Activated CD8-positive, alpha-beta T cell treated with anti-CD3 and anti-CD28 coated beads, Interleukin-2, amount 10 ng/mL, durations not matched to agents 7 days and 5 days (primary cell): ENCODE data around the gene AAK1. TPM values are rescaled to one million over a fixed set of nuclear protein-coding genes. Genes with fewer than 3 reads are reported as not detected.
"Not testable (repeated sequence)": the region's sequence is repeated elsewhere in the genome, so short reads cannot be mapped to it uniquely, and the experiment has no call there.

Experiments
- ATAC-seq: fragments of 150-1000 bp; cut with Tn5 transposase; one replicate; pipeline ENCODE4 v1.10.0; 2021; ENCODE audit warnings: moderate library complexity
- CTCF ChIA-PET: fragments of 350-600 bp; sonication (Branson Sonifier 250); formaldehyde crosslinking; loops from one replicate; lab custom pipeline; 2021; ENCODE audit warnings: antibody characterized with exemption; lab: Charles Lee
- POLR2A ChIA-PET: fragments of 350-600 bp; sonication (Branson Sonifier 250); formaldehyde crosslinking; loops from one replicate; lab custom pipeline; 2021; ENCODE audit warnings: antibody characterized with exemption; lab: Charles Lee
- DNase-seq: peaks from one replicate; pipeline ENCODE4 v3.0.0-alpha.2; 2020
- H3K27ac Mint-ChIP-seq: one replicate; pipeline ENCODE4 v1.8.0; 2021; ENCODE audit warnings: mild to moderate bottlenecking, mixed read lengths
- H3K27me3 Mint-ChIP-seq: one replicate; pipeline ENCODE4 v1.8.0; 2021; ENCODE audit warnings: low read depth, mixed read lengths
- H3K36me3 Mint-ChIP-seq: one replicate; pipeline ENCODE4 v1.8.0; 2021; ENCODE audit warnings: low read depth, mixed read lengths
- H3K4me1 Mint-ChIP-seq: one replicate; pipeline ENCODE4 v1.8.0; 2021; ENCODE audit warnings: low read depth, mixed read lengths
- H3K4me3 Mint-ChIP-seq: one replicate; pipeline ENCODE4 v1.8.0; 2021; ENCODE audit warnings: mild to moderate bottlenecking, mixed read lengths
- H3K9me3 Mint-ChIP-seq: one replicate; pipeline ENCODE4 v1.8.0; 2022; ENCODE audit warnings: mixed read lengths; ENCODE audit not compliant: insufficient read depth
- total RNA-seq, 2 experiments: library from RNA; stranded (reverse); gene quantifications; one replicate each; pipeline ENCODE4 v1.2.3, GENCODE V29; 2021

The AAK1 gene
- total RNA-seq, 2 experiments from 2014 or later = 105 to 107 TPM

GRCh38 chr2:69616755-69617154 is 26.8 kb downstream of the AAK1 start:
- POLR2A ChIA-PET = interaction anchor here (0.7 kb wide), 1 partner anchor 454 kb away, joined by 3 read pairs; no protein-coding TSS in a partner anchor

GRCh38 chr2:69615969-69616368 is 27.6 kb downstream of the AAK1 start:
- Mint-ChIP-seq H3K4me1 (peaks cover 35% of the 10 kb centered on the region), H3K27me3 (no peaks in the 10 kb centered on the region), H3K9me3 (peaks cover 16% of the 10 kb centered on the region), H3K4me3 (no peak overlapping the region), H3K27ac (no peak overlapping the region), H3K36me3 (peaks cover 47% of the 10 kb centered on the region)
- DNase-seq (no peak), ATAC-seq (no peak)
- ChIA-PET POLR2A (no interaction called here), CTCF (interaction anchor here (0.7 to 1.6 kb wide), 4 partner anchors 12 to 98 kb away, joined by 3 to 6 read pairs (median 4); no protein-coding TSS in a partner anchor)

More at GRCh38 chr2:69616755-69617154, 26.8 kb downstream of the AAK1 start:
- Mint-ChIP-seq H3K4me3 (no peak overlapping the region), H3K27ac (peak overlapping the region; percentile 5), H3K9me3 (peaks cover 16% of the 10 kb centered on the region), H3K36me3 (peaks cover 42% of the 10 kb centered on the region), H3K4me1 (peaks cover 32% of the 10 kb centered on the region), H3K27me3 (no peaks in the 10 kb centered on the region)
- DNase-seq = peak; percentile 63
- CTCF ChIA-PET = interaction anchor here (2.6 kb wide), 1 partner anchor 51 kb away, joined by 14 read pairs; no protein-coding TSS in a partner anchor
- ATAC-seq = peak; percentile 53

- DNase-seq = no peak
- no peak overlapping the region for H3K27ac Mint-ChIP-seq
- H3K4me3 Mint-ChIP-seq = no peak overlapping the region
- H3K9me3 Mint-ChIP-seq = peaks cover 16% of the 10 kb centered on the region
- peaks cover 36% of the 10 kb centered on the region for H3K4me1 Mint-ChIP-seq
- POLR2A ChIA-PET = interaction anchor here (1.1 kb wide), 1 partner anchor 29 kb away, joined by 3 read pairs; the partner anchor contains the start of gene AAK1
- peaks cover 54% of the 10 kb centered on the region for H3K36me3 Mint-ChIP-seq
- H3K27me3 Mint-ChIP-seq = no peaks in the 10 kb centered on the region
- no peak for ATAC-seq
- CTCF ChIA-PET = interaction anchor here (1.1 to 1.6 kb wide), 3 partner anchors 11 to 50 kb away, joined by 3 to 6 read pairs (median 4); no protein-coding TSS in a partner anchor
Observed at GRCh38 chr2:69615078-69615625, 28.4 kb downstream of the AAK1 start.

GRCh38 chr2:69612707-69613106 is 30.8 kb downstream of the AAK1 start:
- H3K4me3 Mint-ChIP-seq = no peak overlapping the region
- H3K27ac Mint-ChIP-seq = no peak overlapping the region
- peaks cover 43% of the 10 kb centered on the region for H3K4me1 Mint-ChIP-seq
- ChIA-PET POLR2A (no interaction called here), CTCF (interaction anchor here (1.1 to 1.3 kb wide), 3 partner anchors 26 to 48 kb away, joined by 3 to 4 read pairs (median 3); no protein-coding TSS in a partner anchor)
- peaks cover 67% of the 10 kb centered on the region for H3K36me3 Mint-ChIP-seq
- no peak for DNase-seq
- H3K9me3 Mint-ChIP-seq = peaks cover 16% of the 10 kb centered on the region
- ATAC-seq = no peak
- H3K27me3 Mint-ChIP-seq = no peaks in the 10 kb centered on the region

DNA sequence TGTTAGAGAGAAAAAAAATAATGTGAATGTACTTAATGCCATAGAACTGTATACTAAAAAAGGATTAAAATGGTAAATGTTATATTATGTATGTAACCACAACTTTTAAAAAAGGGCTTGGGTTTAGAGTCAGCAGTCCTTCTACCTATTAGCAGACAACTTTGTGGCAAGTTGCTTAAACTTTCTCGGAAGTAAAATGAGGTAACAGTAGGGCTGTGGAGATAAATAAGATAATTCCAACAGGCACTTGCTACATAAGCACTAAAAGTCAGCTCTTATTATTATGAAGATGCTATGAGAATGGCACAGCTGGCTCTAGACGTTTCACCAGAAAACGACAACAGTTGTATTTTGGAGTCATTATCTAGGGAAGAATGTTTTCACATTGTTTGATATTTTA is 31.3 kb downstream of the AAK1 start:
- Mint-ChIP-seq H3K4me3 (no peak overlapping the region), H3K4me1 (peaks cover 46% of the 10 kb centered on the region), H3K9me3 (peaks cover 16% of the 10 kb centered on the region), H3K27ac (no peak overlapping the region), H3K36me3 (peaks cover 72% of the 10 kb centered on the region), H3K27me3 (no peaks in the 10 kb centered on the region)
- CTCF ChIA-PET = interaction anchor here (1.1 kb wide), 1 partner anchor 47 kb away, joined by 3 read pairs; no protein-coding TSS in a partner anchor
- DNase-seq (no peak), ATAC-seq (no peak)
- POLR2A ChIA-PET = no interaction called here

- DNase-seq = no peak
- Mint-ChIP-seq H3K4me3 (no peak overlapping the region), H3K9me3 (peaks cover 5% of the 10 kb centered on the region), H3K27me3 (no peaks in the 10 kb centered on the region), H3K27ac (no peak overlapping the region), H3K4me1 (peaks cover 60% of the 10 kb centered on the region), H3K36me3 (peaks cover 69% of the 10 kb centered on the region)
- ChIA-PET POLR2A (no interaction called here), CTCF (interaction anchor here (1.3 kb wide), 1 partner anchor 37 kb away, joined by 3 read pairs; no protein-coding TSS in a partner anchor)
- no peak for ATAC-seq
Observed at GRCh38 chr2:69608109-69608508, 35.4 kb downstream of the AAK1 start.

GRCh38 chr2:69606771-69607170 is 36.8 kb downstream of the AAK1 start:
- POLR2A ChIA-PET, H3K27ac Mint-ChIP-seq, CTCF ChIA-PET, H3K9me3 Mint-ChIP-seq, ATAC-seq, DNase-seq, H3K27me3 Mint-ChIP-seq, H3K4me3 Mint-ChIP-seq: not testable (repeated sequence)
- peaks cover 59% of the 10 kb centered on the region for H3K4me1 Mint-ChIP-seq
- H3K36me3 Mint-ChIP-seq = peaks cover 63% of the 10 kb centered on the region

- no peak for ATAC-seq
- Mint-ChIP-seq H3K4me1 (peaks cover 71% of the 10 kb centered on the region), H3K9me3 (no peaks in the 10 kb centered on the region), H3K4me3 (no peak overlapping the region), H3K27ac (peak overlapping the region; percentile 10), H3K36me3 (peaks cover 63% of the 10 kb centered on the region), H3K27me3 (no peaks in the 10 kb centered on the region)
- ChIA-PET POLR2A (no interaction called here), CTCF (interaction anchor here (1.0 to 1.4 kb wide), 2 partner anchors 13 to 19 kb away, joined by 3 to 4 read pairs; no protein-coding TSS in a partner anchor)
- no peak for DNase-seq
Observed at GRCh38 chr2:69605284-69605683, 38.3 kb downstream of the AAK1 start.

DNA sequence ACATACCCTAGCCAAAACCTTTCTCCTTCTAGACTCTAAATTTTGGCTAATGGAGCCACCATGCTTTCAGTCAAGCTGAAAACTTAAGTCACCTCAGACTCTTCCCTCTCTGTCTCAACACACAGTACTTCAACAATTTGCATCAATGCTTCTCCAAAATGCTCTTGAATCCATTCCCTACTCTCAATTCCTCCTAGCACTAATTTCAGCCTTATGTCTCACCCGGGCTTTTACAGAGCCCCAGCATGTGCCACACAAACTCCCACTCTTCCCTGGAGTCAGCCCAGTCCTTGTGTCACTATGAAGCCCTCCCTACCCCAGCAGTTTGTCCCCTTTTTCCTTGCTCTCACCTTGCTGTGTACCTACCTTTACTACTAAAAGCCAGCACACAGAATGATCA is 38.7 kb downstream of the AAK1 start:
- Mint-ChIP-seq H3K4me1 (peaks cover 74% of the 10 kb centered on the region), H3K36me3 (peaks cover 63% of the 10 kb centered on the region), H3K9me3 (no peaks in the 10 kb centered on the region), H3K4me3 (no peak overlapping the region), H3K27ac (peak overlapping the region; percentile 10), H3K27me3 (no peaks in the 10 kb centered on the region)
- DNase-seq = no peak
- ChIA-PET POLR2A (no interaction called here), CTCF (interaction anchor here (0.9 to 2.4 kb wide), 6 partner anchors 11 to 120 kb away, joined by 3 to 12 read pairs (median 4); no protein-coding TSS in a partner anchor)
- ATAC-seq = no peak

- Mint-ChIP-seq H3K4me1 (peaks cover 78% of the 10 kb centered on the region), H3K27ac (no peak overlapping the region), H3K27me3 (no peaks in the 10 kb centered on the region), H3K36me3 (peaks cover 67% of the 10 kb centered on the region), H3K9me3 (no peaks in the 10 kb centered on the region), H3K4me3 (no peak overlapping the region)
- POLR2A ChIA-PET = interaction anchor here (0.6 kb wide), 2 partner anchors 24 to 453 kb away, joined by 3 to 7 read pairs; no protein-coding TSS in a partner anchor
- DNase-seq (no peak), ATAC-seq (no peak)
- CTCF ChIA-PET = interaction anchor here (0.9 to 2.4 kb wide), 6 partner anchors 12 to 121 kb away, joined by 3 to 12 read pairs (median 4); no protein-coding TSS in a partner anchor
Observed at GRCh38 chr2:69604026-69604678, 39.4 kb downstream of the AAK1 start.

DNA sequence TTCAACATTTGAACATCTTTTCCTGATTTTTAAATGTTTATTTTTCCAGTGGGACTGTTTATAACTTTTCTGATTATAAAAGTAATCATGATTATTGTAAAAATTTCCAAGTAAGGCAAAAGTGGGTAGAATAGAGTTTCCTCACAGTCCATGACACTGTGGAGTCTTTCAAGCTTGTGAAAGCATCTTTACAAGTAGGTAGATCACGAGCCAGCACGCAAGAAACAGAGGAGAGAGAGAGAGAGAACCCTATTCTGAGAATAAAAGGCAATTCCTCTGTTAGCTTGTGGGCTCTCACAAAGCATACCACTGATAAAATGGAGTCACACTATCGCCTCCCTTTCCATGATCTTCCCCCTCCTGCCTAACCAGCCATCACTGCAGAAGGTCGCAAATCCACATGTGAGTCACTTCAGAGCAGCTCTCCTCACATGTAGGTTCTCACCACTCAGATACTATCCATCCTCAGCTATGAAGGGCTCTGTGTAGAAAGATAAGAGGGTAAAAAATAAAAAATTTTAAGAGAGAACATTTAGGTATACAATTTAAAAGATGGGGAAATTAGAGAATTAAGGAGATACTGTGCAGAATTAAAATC is 40.3 kb downstream of the AAK1 start:
- POLR2A ChIA-PET = no interaction called here
- peak overlapping the region; percentile 17 for H3K27ac Mint-ChIP-seq

More for the DNA sequence above, 40.3 kb downstream of the AAK1 start:
- H3K27me3 Mint-ChIP-seq = no peaks in the 10 kb centered on the region
- CTCF ChIA-PET = interaction anchor here (1.0 to 2.4 kb wide), 5 partner anchors 10 to 122 kb away, joined by 3 to 12 read pairs (median 4); no protein-coding TSS in a partner anchor
- ATAC-seq (no peak), DNase-seq (no peak)
- peaks cover 64% of the 10 kb centered on the region for H3K36me3 Mint-ChIP-seq
- no peak overlapping the region for H3K4me3 Mint-ChIP-seq
- no peaks in the 10 kb centered on the region for H3K9me3 Mint-ChIP-seq
- H3K4me1 Mint-ChIP-seq = peaks cover 80% of the 10 kb centered on the region
